Kidney glomerular epithelial cell (primary cell): ENCODE data around the gene TXNDC16.
"Not testable (repeated sequence)": the region's sequence is repeated elsewhere in the genome, so short reads cannot be mapped to it uniquely, and the experiment has no call there.

ENCODE experiments used
- DNase-seq: peaks from one replicate; lab custom pipeline; 2025; lab: John Stamatoyannopoulos, UW

Gene TXNDC16

DNA sequence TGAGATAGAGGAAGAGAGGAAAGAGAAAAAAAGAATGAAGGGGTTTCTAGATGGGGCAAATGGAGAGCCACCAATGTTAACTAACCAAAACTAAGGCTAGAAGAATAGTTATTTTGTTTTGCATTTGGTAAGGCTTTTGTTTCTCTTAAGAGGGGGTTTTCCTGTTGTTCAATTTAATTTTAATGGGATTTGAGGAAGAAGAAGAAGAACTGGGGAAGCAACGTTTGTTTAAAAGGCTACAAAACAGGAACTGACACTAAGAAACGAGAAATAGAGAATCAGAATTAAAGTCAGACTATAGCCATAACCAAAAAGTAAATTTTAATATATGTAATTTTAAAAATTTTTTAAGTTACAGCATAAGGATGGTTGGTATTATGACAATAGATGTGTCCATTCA is 13.7 kb downstream of the TXNDC16 start:
- no peak for DNase-seq

DNA sequence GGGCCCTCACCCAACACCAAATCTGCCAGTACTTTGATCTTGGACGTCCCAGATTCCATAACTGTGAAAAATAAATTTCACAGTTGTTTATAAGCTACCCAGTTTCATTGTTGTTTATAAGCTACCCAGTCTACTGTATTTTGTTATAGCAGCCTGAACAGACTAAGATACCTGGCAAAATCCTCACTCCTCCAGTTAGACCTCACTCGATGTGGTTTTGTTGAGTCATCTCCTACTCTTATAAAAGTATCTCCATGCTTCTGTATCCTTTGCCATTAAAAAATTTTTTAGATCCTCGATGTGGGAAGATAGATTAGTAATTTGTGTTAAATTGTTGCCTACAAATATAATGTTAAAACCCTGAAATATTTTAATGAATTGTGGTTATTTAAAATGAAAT is 16.0 kb downstream of the TXNDC16 start:
- no peak for DNase-seq

- DNase-seq: no peak
Measured at GRCh38 chr14:52531481-52531880, 20.8 kb downstream of the TXNDC16 start.

DNA sequence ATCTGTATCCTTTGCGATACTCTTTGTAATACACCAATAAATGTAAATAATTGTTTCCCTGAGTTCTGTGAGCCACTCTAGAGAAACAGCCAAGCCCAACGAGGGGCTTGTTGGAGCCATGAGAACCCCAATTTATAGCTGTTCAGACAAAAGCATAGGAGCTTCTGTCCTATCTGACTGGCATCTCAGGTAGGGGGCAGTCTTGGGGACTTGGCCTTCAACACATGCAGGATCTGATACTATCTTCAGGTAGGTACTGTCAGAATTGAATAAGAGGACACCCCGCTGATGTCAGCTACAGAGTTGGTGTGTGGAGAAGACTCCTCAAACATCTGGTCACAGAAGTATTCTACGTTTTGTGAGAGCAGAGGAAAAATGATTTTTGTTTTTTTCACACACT is 25.3 kb downstream of the TXNDC16 start:
- no peak for DNase-seq

DNA sequence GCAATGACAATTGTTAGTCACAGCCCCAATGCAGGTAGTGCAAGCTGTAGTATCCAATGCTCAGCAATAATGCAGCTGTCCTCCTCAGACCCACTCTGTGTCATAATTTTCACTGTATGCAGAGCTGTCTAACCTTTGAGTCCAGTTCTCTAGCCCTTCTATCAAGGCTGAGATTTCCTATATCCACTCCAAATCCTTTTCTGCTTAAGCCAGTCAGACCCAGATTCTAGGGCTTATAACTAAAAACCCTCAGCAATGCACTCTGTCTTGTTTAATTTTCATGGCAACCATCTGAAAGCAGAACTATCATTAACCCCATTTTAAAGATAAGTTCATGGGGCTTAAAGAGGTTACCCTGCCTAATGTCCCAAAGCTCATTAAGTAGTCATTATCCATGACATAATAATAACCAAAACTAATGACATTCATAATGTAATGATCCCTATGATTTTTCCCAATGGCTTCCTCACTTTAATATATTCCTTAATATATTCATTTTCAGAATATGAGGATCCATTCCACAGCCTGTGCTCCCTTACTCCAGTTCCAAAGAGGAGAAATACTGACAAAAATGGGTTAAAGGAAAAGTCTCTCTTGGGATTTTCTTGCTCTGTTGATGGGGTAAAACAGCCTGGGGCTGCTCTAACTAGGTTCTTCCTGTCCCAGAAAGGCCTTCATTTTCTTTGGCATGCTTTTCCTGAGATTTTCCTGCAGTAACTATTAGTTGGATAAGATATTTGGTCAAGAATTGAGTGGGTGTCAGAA is 29.5 kb downstream of the TXNDC16 start:
- DNase-seq: no peak

DNA sequence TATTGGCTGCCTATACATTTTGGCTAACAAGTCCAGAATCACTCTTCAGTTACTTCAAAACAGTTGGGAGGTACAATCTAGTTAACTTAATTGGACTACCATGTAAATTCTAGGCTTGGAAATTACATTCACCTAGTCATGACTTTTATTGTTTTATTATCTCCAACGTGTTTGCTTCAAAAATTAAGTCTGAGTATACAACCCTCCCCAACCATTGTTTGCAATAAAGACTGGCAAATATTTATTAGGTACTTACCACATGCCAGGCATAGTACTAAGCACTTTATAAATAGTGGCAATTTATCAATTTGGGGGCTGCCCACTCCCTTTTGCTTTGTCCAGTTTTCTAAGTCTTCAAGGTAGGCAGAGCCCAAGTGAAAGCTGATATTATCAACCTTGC is 30.3 kb downstream of the TXNDC16 start:
- DNase-seq: no peak

- no peak for DNase-seq
Measured at GRCh38 chr14:52514046-52514811, 38.1 kb downstream of the TXNDC16 start.

GRCh38 chr14:52513249-52513648 is 39.1 kb downstream of the TXNDC16 start:
- DNase-seq: no peak

- no peak for DNase-seq
Measured at GRCh38 chr14:52494444-52494843, 57.9 kb downstream of the TXNDC16 start.

GRCh38 chr14:52485350-52485960 is 66.8 kb downstream of the TXNDC16 start:
- DNase-seq: no peak

- DNase-seq: no peak
Measured at GRCh38 chr14:52481864-52482263, 70.4 kb downstream of the TXNDC16 start.

DNA sequence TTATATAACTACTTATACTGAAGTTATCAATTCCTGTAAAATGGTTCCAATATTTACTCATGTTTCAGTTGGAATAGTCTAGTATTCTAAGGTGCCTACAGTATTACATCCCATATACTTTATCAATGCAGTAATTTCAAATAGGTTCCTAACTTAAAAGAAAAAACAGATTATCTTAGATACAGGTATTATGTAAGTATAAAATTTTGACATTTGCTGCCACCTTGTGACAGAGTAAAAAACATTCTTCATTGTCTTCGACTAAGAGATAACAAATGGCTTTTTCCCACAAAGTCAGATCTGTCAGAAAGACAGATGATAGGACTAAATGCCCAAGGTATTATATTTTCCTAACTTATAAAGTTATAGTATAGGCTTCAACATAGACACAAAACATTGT is 78.7 kb downstream of the TXNDC16 start:
- peak; percentile 54 for DNase-seq

- DNase-seq: no peak
Measured at GRCh38 chr14:52472728-52473127, 79.6 kb downstream of the TXNDC16 start.

DNA sequence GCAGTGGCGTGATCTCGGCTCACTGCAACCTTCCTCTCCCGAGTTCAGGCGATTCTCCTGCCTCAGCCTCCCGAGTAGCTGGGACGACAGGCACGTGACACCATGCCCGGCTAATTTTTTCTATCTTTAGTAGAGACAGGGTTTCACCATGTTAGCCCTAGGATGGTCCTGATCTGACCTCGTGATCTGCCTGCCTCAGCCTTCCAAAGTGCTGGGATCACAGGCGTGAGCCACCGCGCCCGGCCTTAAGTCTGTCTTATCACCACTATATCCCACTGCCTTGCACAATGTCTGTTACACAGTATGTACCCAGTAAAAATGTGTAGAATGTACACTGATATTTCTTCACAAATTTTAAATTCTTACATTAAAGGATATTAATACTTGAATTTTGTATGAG is 80.1 kb downstream of the TXNDC16 start:
- DNase-seq: not testable (repeated sequence)

GRCh38 chr14:52467515-52468266 is 84.6 kb downstream of the TXNDC16 start:
- DNase-seq: no peak

GRCh38 chr14:52464175-52464574 is 88.1 kb downstream of the TXNDC16 start:
- DNase-seq: no peak

- no peak for DNase-seq
Measured at GRCh38 chr14:52463375-52463774, 88.9 kb downstream of the TXNDC16 start.

DNA sequence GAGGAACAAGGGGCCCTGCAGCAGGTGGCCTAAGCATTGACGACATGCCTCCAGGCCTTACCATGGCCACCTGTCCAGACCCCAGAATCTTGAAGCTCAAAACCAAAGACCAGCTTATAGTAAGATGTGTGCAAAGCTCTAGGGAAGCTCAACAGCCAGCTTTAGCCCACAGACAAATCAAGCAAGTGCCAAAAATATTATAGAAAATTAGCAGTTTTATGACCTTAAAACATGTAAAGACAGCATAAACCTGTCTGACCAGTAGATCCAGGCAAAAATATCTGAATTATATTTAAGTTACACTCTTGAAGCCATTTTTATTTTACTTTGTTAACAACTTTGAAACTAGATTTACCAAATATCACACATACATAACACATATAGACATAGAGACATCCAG is 90.6 kb downstream of the TXNDC16 start:
- DNase-seq: no peak

GRCh38 chr14:52458721-52459085 is 93.6 kb downstream of the TXNDC16 start:
- DNase-seq: no peak

DNA sequence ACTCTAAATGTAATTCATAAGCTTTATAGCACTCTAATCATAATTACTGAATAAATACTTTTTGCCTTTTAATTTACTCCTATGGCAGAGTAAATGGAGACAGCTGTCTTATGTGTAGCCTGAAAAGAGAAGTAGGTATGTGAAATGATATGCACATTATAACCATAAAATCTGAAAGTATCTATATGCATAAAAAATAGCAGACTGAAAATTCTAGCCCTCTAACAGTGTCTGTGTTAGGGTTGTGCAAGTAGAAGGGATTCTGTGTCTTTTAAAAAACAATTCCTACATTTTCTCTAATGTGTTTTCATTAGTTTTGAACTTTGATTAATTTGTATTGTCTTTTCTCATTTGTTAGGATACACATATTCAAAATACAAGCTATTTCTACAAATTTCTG is 94.9 kb downstream of the TXNDC16 start:
- DNase-seq: no peak

- DNase-seq: peak; percentile 15
Measured at GRCh38 chr14:52455291-52456088, 96.8 kb downstream of the TXNDC16 start.

- no peak for DNase-seq
Measured at GRCh38 chr14:52447236-52447635, 105.1 kb downstream of the TXNDC16 start.
